Karpas-422 (cell line): ENCODE data around the gene BDH2. TPM values are rescaled to one million over a fixed set of nuclear protein-coding genes. Genes with fewer than 3 reads are reported as not detected.

Experiments
- DNase-seq: peaks from one replicate; pipeline ENCODE4 v3.0.0-alpha.2; 2015
- H2AFZ ChIP-seq: fragments of 200-600 bp; sonication (generic); 2 replicates; pipeline ENCODE4 v1.6.1; 2014; ENCODE audit warnings: antibody characterized with exemption, low read length, mixed read lengths
- H3K27ac ChIP-seq: fragments of 200-600 bp; sonication (generic); 2 replicates; pipeline ENCODE4 v1.5.1; 2014; ENCODE audit warnings: mild to moderate bottlenecking, low read length, moderate library complexity
- H3K27me3 ChIP-seq: fragments of 200-600 bp; sonication (generic); 2 replicates; pipeline ENCODE4 v1.6.1; 2014; ENCODE audit warnings: low read length, mixed read lengths
- H3K36me3 ChIP-seq: fragments of 200-600 bp; sonication (generic); 2 replicates; pipeline ENCODE4 v1.6.1; 2014; ENCODE audit warnings: low read length, mixed read lengths; ENCODE audit not compliant: insufficient read depth
- H3K4me1 ChIP-seq: fragments of 200-600 bp; sonication (generic); 2 replicates; pipeline ENCODE4 v1.6.1; 2014; ENCODE audit warnings: mild to moderate bottlenecking, low read length, mixed read lengths
- H3K4me2 ChIP-seq: fragments of 200-600 bp; sonication (generic); 2 replicates; pipeline ENCODE4 v1.6.1; 2014; ENCODE audit warnings: low read length, low read depth, mild to moderate bottlenecking; ENCODE audit not compliant: poor library complexity, severe bottlenecking
- H3K4me3 ChIP-seq: fragments of 200-600 bp; sonication (generic); 2 replicates; pipeline ENCODE4 v1.5.1; 2014; ENCODE audit warnings: mild to moderate bottlenecking, antibody characterized with exemption, low read length, mixed read lengths
- H3K79me2 ChIP-seq: fragments of 200-600 bp; sonication (generic); 2 replicates; pipeline ENCODE4 v1.6.1; 2014; ENCODE audit warnings: mild to moderate bottlenecking, low read length, mixed read lengths
- H3K9ac ChIP-seq: fragments of 200-600 bp; sonication (generic); 2 replicates; pipeline ENCODE4 v1.6.0; 2014; ENCODE audit warnings: low read length
- H3K9me2 ChIP-seq: fragments of 200-600 bp; sonication (generic), shearing (Covaris generic); replicated peaks from 2 replicates; pipeline ENCODE4 v1.6.0; 2014; ENCODE audit warnings: mild to moderate bottlenecking, low read length, moderate library complexity; ENCODE audit not compliant: insufficient read depth
- H3K9me3 ChIP-seq: fragments of 300-700, 200-600 bp; sonication (generic); 2 replicates; pipeline ENCODE4 v1.6.1; 2014; ENCODE audit warnings: low read length, mixed read lengths
- H4K20me1 ChIP-seq: fragments of 200-600 bp; sonication (generic); 2 replicates; pipeline ENCODE4 v1.6.1; 2014; ENCODE audit warnings: mild to moderate bottlenecking, antibody characterized with exemption, low read length, low read depth; ENCODE audit not compliant: insufficient read depth
- total RNA-seq: library from RNA; depleted of rRNA; stranded (reverse); fragments of >200 nt; shearing (Covaris generic); gene quantifications from 2 replicates; pipeline ENCODE4 v1.2.3, GENCODE V29; 2014; ENCODE audit warnings: low replicate concordance

The BDH2 gene
- total RNA-seq, 1 experiment from 2014 or later: 42.2 TPM

DNA sequence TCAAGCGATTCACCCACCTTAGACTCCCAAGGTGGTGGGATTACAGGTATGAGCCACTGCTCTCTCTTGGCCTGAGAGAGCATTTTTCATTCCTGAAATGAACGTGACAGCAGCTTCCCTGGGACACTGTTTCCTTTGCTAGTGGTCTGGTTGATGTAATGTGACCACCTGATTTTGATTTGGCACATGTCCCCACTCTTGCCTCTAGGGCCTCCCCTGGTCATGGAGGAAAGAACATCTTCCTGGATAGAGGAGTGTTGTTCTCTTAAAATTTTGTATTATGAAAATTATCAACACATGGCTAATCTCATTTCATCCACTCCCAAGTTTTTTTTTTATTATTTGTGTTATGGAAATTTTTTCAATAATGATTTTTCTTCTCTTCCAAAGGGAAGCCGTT is 46.9 kb downstream of the BDH2 start:
- no peak overlapping the region for H3K4me2 ChIP-seq
- no peak overlapping the region for H3K4me3 ChIP-seq
- no peak overlapping the region for H3K9ac ChIP-seq
- H3K27me3 ChIP-seq: no peaks in the 10 kb centered on the region
- no peak for DNase-seq
- H3K9me2 ChIP-seq: no peaks in the 10 kb centered on the region
- H3K27ac ChIP-seq: no peak overlapping the region
- H3K36me3 ChIP-seq: peaks cover 24% of the 10 kb centered on the region
- H2AFZ ChIP-seq: no peak overlapping the region
- H3K4me1 ChIP-seq: no peaks in the 10 kb centered on the region
- no peaks in the 10 kb centered on the region for H4K20me1 ChIP-seq
- no peaks in the 10 kb centered on the region for H3K9me3 ChIP-seq
- peaks cover 5% of the 10 kb centered on the region; the same call in 1 of the 2 replicates for H3K79me2 ChIP-seq

DNA sequence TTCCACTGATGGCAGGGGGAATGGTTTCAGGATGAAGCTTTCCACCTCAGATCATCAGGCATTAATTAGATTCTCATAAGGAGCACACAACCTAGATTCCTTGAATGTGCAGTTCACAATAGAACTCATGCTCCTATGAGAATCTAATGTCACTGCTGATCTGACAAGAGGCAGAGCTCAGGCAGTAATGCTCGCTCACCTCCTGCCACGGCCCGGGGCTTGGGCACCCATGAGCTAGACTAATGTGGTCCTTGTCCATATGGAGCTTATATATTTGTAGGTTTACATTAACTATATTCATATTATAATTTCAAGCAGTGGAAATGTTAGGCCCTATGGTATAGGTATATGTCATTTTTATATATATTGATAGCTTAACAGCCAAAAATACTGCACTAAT is 47.5 kb downstream of the BDH2 start:
- H3K27me3 ChIP-seq: no peaks in the 10 kb centered on the region
- H3K79me2 ChIP-seq: peaks cover 5% of the 10 kb centered on the region; the same call in 1 of the 2 replicates
- no peak overlapping the region for H3K4me2 ChIP-seq
- H3K9me2 ChIP-seq: no peaks in the 10 kb centered on the region
- no peak overlapping the region for H3K27ac ChIP-seq
- no peaks in the 10 kb centered on the region for H3K4me1 ChIP-seq
- H3K9ac ChIP-seq: no peak overlapping the region
- H2AFZ ChIP-seq: no peak overlapping the region
- no peaks in the 10 kb centered on the region for H3K9me3 ChIP-seq
- H4K20me1 ChIP-seq: no peaks in the 10 kb centered on the region
- no peak for DNase-seq
- H3K36me3 ChIP-seq: peaks cover 26% of the 10 kb centered on the region
- H3K4me3 ChIP-seq: no peak overlapping the region

DNA sequence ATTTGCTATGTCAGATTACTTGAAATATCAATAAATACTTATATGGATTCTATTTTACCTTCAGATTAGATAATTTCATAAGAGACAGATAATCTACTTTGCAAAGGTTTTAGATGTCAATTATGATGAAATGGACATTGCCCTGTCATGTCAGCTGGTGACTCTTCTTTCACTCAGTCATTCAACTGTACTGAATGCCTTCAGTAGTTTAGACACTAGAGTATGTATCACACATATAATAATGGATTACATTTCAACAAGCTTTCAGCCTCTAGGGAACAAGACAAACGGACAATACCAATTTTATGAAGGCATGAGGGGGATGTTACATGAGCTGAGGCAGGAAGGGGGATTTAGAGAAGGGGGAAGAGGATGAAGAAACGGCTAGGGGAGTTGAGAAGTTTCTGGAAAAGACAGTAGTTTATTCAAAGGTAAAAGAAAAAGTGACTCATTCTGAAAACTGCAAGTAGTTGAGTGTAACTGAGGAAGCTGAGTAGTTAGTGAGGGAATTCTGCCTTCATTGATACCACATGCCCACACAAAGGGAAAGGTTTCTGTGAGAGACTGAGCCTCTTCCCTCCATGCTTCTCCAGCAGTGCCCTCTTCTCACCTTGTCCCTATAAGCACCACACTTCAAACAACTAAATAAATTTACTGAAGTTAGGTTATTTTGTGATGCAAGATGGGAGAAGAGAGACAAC is 48.7 kb downstream of the BDH2 start:
- H2AFZ ChIP-seq: no peak overlapping the region
- H3K9ac ChIP-seq: no peak overlapping the region
- H3K9me3 ChIP-seq: no peaks in the 10 kb centered on the region
- no peak overlapping the region for H3K4me3 ChIP-seq
- H3K36me3 ChIP-seq: peaks cover 23% of the 10 kb centered on the region; the same call in 1 of the 2 replicates
- no peaks in the 10 kb centered on the region for H3K79me2 ChIP-seq
- H3K27me3 ChIP-seq: no peaks in the 10 kb centered on the region
- H3K4me1 ChIP-seq: peaks cover 11% of the 10 kb centered on the region
- no peaks in the 10 kb centered on the region for H4K20me1 ChIP-seq
- no peak overlapping the region for H3K27ac ChIP-seq
- no peaks in the 10 kb centered on the region for H3K9me2 ChIP-seq
- no peak for DNase-seq
- no peak overlapping the region for H3K4me2 ChIP-seq

GRCh38 chr4:103046416-103047290 is 53.0 kb downstream of the BDH2 start:
- Histone ChIP-seq H3K27me3 (no peaks in the 10 kb centered on the region), H3K4me3 (no peak overlapping the region), H3K9ac (no peak overlapping the region), H3K27ac (peak overlapping the region; percentile 23; the same call in 1 of the 2 replicates), H3K79me2 (0 out of 2 replicates have a peak, but pooled peaks cover 3% of the 10 kb centered on the region), H2AFZ (no peak overlapping the region), H3K4me2 (peak overlapping the region; percentile 21), H3K36me3 (peaks cover 50% of the 10 kb centered on the region; the same call in 1 of the 2 replicates), H3K9me3 (no peaks in the 10 kb centered on the region), H3K9me2 (no peaks in the 10 kb centered on the region), H3K4me1 (peaks cover 12% of the 10 kb centered on the region), H4K20me1 (no peaks in the 10 kb centered on the region)
- DNase-seq: peak; percentile 85

DNA sequence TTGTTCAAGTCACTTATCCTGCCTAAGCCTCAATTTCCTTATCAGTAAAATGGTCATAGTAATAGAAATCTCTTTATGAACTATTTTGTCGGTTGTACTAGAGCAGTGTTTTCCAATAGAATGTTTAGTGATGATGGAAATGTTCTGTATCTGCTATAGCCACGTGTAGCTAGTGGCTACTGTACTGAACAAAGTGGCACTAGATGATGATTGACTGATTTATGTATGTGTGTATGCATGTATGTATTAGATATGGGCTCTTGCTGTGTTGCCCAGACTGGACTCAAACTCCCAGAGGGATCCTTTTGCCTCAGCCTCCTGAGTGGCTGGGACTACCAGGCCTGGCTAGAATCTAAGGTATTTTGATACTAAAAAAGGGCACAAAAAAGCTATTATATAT is 55.5 kb downstream of the BDH2 start:
- no peaks in the 10 kb centered on the region for H4K20me1 ChIP-seq
- no peak overlapping the region for H3K27ac ChIP-seq
- H3K36me3 ChIP-seq: peaks cover 50% of the 10 kb centered on the region; the same call in 1 of the 2 replicates
- no peaks in the 10 kb centered on the region for H3K27me3 ChIP-seq
- H3K4me3 ChIP-seq: no peak overlapping the region
- no peaks in the 10 kb centered on the region for H3K9me2 ChIP-seq
- H3K9ac ChIP-seq: no peak overlapping the region
- H2AFZ ChIP-seq: no peak overlapping the region
- H3K9me3 ChIP-seq: no peaks in the 10 kb centered on the region
- H3K4me1 ChIP-seq: peaks cover 12% of the 10 kb centered on the region
- no peak for DNase-seq
- H3K79me2 ChIP-seq: peaks cover 3% of the 10 kb centered on the region; the same call in 1 of the 2 replicates
- H3K4me2 ChIP-seq: no peak overlapping the region

- Histone ChIP-seq H4K20me1 (no peaks in the 10 kb centered on the region), H3K9me2 (no peaks in the 10 kb centered on the region)
Measured at GRCh38 chr4:103036169-103036568, 63.5 kb downstream of the BDH2 start.

DNA sequence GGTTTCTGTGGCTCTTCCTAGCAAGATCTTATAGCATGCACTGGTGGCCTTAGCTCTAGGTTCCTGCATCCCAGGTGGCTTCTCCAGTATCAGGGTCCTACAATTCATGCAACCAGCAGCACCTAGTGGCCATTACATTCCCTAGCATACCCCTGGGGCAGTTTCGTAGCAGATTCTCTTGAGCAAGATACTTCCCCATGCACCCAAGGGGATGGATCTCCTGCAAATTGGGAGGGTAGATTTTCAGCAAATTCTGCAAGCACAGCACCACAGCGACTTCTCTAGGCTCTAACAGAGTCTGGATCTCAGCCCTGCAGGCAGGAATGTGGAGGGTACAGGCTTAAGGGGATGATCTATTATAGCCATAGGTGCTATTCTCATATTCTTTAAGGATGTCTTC is 67.1 kb downstream of the BDH2 start:
- Histone ChIP-seq H3K4me1 (0 out of 2 replicates have a peak, but pooled peaks cover 4% of the 10 kb centered on the region), H3K4me2 (no peak overlapping the region), H3K9me2 (no peaks in the 10 kb centered on the region), H3K27me3 (no peaks in the 10 kb centered on the region), H4K20me1 (no peaks in the 10 kb centered on the region), H3K9me3 (no peaks in the 10 kb centered on the region), H3K4me3 (no peak overlapping the region), H2AFZ (no peak overlapping the region), H3K36me3 (peaks cover 58% of the 10 kb centered on the region), H3K27ac (no peak overlapping the region), H3K9ac (no peak overlapping the region), H3K79me2 (peaks cover 21% of the 10 kb centered on the region)
- peak; percentile 72 for DNase-seq

More at GRCh38 chr4:103036169-103036568, 63.5 kb downstream of the BDH2 start:
- Histone ChIP-seq H3K27ac (no peak overlapping the region), H3K4me2 (no peak overlapping the region), H3K79me2 (peaks cover 15% of the 10 kb centered on the region), H3K9ac (no peak overlapping the region), H3K36me3 (peaks cover 37% of the 10 kb centered on the region), H3K9me3 (no peaks in the 10 kb centered on the region), H2AFZ (no peak overlapping the region), H3K4me3 (no peak overlapping the region), H3K4me1 (0 out of 2 replicates have a peak, but pooled peaks cover 4% of the 10 kb centered on the region), H3K27me3 (no peaks in the 10 kb centered on the region)
- DNase-seq: no peak

- no peaks in the 10 kb centered on the region for H3K9me2 ChIP-seq
- no peak overlapping the region for H3K9ac ChIP-seq
- peaks cover 18% of the 10 kb centered on the region for H3K79me2 ChIP-seq
- H2AFZ ChIP-seq: no peak overlapping the region
- no peak overlapping the region for H3K4me2 ChIP-seq
- no peak for DNase-seq
- no peaks in the 10 kb centered on the region for H4K20me1 ChIP-seq
- H3K9me3 ChIP-seq: no peaks in the 10 kb centered on the region
- H3K36me3 ChIP-seq: peaks cover 56% of the 10 kb centered on the region
- H3K4me1 ChIP-seq: 0 out of 2 replicates have a peak, but pooled peaks cover 4% of the 10 kb centered on the region
- H3K27me3 ChIP-seq: no peaks in the 10 kb centered on the region
- H3K4me3 ChIP-seq: no peak overlapping the region
- no peak overlapping the region for H3K27ac ChIP-seq
Measured at GRCh38 chr4:103030791-103031190, 68.8 kb downstream of the BDH2 start.
